ENCODE data around the gene FARSA.
"Not testable (repeated sequence)": the region's sequence is repeated elsewhere in the genome, so short reads cannot be mapped to it uniquely, and the experiment has no call there.

Gene FARSA

DNA sequence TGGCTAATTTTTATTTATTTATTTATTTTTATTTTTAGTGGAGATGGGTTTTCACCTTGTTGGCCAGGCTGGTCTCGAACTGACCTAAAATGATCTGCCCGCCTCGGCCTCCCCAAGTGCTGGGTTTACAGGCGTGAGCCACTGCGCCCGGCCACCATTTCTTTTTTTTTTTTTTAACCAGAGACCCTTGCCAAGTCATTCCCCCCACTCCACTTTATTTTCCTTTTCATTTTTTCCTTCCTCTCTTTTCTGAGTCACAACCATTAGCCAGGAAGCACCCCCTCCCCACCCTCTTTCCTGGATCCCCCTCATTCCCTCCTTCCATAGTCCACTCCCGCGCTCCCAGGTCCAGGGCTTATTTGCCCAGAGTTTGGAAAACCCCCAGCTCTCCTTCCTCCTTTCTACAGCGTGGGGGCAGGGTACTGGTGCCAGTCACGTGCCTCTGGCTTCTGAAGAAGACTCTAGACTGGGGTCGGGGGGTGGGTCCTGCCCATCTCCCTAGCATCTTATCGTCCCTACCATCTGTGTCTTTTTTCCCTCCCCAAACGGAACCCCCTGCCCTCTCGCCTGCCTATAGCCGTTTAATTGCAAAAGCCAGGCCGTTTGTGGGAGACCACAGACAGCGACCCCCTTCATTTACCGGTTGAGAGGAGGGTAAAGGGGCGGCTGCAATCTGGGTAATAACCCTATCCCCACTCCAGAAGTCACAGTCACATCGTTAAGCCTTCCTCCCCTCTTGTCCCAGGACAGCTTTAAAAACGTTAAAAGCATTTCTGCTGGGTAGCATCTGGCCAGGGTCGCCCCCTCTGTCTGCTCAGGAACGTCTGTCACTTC lies 3.8 kb upstream of the FARSA start:
- DNase-seq: peak; percentile 80

DNA sequence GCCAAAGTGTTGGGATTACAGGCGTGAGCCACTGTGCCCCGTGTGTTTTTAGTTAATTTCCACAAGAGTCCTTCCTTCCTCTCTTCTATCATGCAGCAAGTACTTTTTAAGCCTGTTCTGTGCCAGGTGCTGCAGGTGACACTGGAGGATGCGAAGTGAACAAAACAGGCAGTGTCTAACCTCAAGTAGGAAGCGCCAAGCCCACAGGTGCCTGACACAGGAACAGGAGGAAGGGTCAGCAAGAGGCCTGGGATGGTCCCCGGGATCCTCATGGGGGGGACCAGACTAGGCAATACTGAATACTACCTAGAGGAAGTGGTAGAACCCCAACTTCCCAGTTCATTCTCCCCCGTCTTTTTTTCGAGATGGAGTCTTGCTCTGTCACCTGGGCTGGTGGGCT lies 3.1 kb upstream of the FARSA start:
- no peak for DNase-seq

DNA sequence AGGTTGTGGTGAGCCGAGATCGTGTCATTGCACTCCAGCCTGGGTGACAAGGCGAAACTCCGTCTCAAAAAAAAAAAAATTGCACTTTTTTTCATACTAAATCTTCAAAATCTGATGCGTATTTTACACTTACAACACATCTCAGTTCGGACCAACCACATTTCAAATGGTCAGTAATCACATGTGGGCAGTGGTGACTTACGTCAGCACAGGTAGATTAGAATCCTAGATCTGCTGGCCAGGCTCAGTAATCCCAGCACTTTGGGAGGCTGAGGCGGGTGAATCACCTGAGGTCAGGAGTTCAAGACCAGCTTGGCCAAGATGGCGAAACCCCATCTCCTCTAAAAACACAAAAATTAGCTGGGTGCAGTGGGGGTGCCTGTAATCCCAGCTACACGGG lies 1.6 kb upstream of the FARSA start:
- DNase-seq: no peak

GRCh38 chr19:12932392-12933286 lies 872 bp downstream of the FARSA start:
- DNase-seq: no peak

DNA sequence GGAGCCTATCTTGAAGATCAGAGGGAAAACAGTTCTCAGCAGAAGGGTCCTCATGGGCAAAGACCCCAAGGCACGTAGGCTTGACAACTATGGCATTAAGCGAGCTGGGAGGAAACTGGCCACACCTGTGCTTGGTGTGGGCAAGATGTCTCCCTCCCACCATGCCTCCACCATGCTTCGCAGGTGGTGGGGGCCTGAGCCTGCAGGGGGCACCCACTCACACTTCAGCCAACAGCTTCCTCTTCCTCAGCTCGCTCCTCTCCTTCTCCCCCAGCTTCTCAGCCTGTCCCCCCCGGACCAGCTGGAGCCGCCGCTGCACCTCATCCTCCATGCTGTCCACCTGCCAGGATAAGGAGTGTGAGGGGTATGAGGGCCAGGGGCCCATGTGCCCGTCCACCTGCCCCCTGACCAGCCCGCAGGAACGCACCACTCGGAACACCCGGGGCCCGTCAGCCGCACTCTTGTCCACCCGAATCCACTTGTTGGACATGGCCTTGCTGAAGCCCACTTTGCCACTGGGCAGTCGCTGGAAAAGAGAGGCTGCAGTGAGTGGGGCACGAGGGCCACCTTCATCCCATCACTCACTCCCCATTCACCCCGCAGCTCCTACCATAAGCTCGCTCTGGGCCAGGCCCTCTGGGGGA lies 3.4 kb downstream of the FARSA start:
- DNase-seq: no peak

DNA sequence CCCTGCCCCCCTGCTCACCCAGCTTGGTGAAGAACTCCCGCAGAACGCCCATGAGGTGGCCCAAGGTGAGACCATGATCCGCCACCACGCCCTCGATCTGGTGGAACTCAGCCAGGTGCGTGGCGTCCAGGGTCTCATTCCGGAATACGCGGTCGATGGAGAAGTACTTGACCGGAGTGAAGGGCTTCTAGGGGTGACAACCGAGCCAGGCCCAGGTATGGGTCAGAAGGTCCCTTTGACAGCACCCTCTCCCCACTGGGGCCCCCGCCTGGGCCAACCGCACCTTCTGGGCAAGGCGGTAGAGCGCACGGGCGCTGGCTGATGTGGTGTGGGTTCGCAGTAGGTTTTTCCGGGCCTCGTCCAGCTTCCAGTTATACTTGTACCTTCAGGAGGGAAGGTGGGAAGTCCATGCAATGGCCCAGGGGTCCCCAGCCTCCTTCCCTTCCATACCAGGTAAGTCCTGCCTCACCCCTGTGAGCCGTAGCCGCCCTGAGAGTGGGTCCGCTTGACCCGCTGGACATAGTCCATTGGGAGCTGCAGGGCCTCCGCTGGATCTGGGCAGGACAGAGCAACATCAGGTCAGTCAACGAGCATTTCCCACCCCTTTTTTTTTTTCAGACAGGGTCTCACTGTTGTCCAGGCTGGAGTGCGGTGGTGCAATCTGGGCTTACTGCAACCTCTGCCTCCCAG lies 8.7 kb downstream of the FARSA start:
- no peak for DNase-seq

GRCh38 chr19:12922959-12923358 lies 10.6 kb downstream of the FARSA start:
- DNase-seq: no peak

DNA sequence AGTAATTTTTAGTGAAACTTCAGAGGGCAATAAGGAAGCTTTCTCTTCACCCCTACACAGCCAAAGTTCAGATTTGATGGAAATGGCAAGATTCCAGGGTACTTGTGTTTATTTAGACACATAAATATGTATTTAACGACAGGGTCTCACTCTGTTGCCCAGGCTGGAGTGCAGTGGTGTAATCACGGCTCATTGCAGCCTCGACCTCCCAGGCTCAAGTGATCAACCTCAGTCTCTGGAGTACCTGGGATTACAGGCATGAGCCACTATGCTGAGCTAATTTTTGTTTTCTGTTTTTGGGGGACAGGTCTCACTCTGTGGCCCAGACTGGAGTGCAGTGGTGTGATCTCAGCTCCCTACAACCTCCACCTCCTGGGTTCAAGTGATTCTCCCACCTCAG lies 12.5 kb downstream of the FARSA start:
- DNase-seq: no peak

GRCh38 chr19:12918253-12918652 lies 15.3 kb downstream of the FARSA start:
- no peak for DNase-seq

DNA sequence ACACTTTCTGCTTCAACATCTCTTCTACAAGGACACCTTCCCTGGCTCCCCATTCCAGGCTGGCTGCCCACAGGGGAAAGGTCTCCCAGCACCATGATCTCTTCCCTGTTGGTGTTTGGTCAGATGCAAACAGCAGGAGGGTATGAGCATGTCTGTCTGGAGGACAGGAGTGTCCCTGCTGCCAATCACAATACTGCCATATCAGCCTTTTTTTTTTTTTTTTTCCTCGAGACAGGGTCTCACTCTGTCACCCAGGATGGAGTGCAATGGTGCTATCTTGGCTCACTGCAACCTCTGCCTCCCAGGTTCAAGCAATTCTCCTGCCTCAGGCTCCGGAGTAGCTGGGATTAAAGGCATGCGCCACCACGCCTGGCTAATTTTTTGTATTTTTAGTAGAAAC lies 17.7 kb downstream of the FARSA start:
- DNase-seq: not testable (repeated sequence)

DNA sequence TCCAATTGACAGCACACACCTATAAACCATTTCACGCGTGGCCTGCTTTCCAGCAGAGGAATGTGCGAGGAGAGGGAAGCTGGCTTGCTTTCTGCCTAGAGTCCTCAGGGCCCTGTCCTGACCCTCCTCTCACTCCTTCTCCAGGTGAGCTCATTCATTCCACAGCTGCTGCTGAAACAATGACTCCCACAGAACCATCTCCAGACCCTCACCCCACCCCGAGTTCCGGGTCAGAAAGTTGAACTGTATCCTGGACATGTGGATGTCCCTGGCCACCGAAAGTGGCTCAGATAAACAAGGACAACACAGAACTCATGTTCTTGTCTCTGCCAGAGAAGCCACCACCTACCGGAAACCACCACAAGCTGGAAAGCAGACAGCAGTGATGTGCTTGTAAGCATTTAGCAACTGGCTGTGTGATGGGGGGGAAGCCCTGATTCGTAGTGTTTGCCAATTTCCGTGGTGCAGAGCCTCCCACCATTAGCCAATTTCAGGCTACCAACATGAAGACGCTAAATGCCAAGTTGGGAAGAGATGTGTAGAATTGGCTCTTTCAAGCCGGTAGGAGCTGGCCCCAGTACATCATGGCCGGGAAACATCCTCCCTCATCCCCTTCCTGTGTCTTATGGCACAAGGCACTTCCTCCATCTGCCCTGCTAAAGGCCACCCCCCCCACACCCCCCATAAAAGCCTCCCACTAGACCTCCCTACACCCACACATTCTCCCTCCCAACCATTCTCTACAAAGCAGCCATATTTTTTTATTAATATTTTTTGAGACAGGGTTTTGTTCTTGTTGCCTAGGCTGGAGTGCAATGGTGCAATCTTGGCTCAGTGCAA lies 19.4 kb downstream of the FARSA start:
- no peak for DNase-seq

DNA sequence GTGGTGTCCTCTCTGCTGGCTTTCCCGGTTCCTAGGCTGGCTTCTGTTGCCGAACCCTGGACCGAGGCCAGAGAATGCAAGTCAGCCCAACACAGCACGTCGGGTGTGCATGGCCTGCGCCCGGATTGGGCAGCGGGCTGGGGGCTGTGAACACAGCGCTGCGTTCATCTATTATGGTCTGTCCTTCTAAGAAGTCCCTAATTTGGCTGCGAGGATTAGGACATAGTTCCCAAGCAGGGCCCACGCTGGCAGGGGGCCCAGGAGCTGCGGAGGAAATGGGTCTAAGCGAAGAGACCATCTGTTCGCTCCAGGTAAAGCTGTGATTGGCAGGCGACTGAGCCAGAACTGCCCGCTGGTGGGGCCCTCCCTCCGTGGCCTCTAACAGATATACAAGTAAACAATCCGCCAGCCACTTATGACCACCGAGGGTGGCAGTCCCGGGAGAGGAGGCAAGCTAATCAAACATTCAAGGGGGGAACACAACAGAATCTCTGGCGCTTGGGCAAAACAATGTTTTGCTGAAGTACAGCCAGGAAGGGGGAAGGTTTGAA lies 20.4 kb downstream of the FARSA start:
- DNase-seq: no peak

GRCh38 chr19:12912571-12912970 lies 20.9 kb downstream of the FARSA start:
- DNase-seq: no peak

DNA sequence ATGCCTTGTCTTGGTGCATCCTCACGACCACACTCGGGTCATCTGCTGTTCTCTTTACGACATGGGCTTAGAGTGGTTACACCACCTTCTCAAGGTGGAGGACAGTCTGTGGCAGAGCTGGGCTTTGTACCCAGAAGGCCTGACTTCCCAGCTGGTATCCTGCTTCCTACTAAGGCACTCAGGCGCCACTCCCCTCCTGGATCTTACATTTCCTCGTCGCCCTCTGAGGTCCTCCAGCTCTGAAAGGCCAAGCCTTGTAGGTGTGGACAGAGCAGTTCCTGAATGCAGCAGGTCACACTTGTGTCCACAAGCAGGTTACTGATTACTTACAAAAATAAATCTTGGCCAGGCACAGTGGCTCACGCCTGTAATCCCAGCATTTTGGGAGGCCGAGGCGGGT lies 26.3 kb downstream of the FARSA start:
- no peak for DNase-seq

- no peak for DNase-seq
Measured at GRCh38 chr19:12899891-12900518, 33.5 kb downstream of the FARSA start.

GRCh38 chr19:12896460-12896859 lies 37.1 kb downstream of the FARSA start:
- DNase-seq: no peak

DNA sequence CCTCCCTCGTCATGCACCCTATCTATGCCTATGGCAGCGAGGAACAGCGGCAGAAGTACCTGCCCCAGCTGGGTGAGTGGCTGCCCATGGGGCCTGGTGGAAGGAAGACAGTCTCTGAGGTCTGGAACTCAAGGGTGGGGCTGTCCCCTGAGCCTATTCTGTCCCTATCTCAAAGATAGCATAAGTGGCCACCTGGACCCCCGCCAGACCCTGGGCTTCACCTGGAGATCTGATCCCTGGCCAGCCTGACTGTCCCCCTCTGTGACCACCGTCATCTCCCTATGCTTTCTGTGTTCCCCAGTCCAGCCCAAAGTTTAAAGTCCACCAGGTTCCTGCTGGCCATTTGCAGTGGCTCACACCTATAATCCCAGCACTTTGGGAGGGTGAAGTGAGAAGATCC lies 39.9 kb downstream of the FARSA start:
- DNase-seq: no peak

DNA sequence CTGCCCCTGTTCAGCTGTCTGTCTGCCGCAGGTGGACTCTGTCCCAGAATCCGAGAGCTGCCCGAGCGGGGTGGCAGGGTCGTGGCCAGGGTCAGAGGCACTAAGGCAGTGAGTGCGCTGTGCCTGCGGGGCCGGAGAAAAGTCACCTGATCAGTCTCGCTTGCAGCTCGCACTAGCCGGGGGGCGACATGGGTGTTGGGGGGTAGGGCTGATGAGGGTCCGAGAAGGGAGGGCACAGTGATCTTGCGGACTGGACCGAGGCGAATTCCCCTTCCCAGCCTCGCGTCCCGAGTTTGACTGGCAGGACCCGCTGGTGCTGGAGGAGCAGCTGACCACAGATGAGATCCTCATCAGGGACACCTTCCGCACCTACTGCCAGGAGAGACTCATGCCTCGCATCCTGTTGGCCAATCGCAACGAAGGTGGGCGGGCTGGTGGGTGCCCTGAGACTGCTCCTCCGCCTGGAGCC lies 41.9 kb downstream of the FARSA start:
- DNase-seq: no peak

GRCh38 chr19:12890787-12891552 lies 42.5 kb downstream of the FARSA start, which contains the start of gene GCDH:
Gene GCDH, plus strand, starts transcription at chr19:12891160. Its CDS starts 145 bp downstream, at chr19:12891305.
- peak; percentile 98 for DNase-seq

DNA sequence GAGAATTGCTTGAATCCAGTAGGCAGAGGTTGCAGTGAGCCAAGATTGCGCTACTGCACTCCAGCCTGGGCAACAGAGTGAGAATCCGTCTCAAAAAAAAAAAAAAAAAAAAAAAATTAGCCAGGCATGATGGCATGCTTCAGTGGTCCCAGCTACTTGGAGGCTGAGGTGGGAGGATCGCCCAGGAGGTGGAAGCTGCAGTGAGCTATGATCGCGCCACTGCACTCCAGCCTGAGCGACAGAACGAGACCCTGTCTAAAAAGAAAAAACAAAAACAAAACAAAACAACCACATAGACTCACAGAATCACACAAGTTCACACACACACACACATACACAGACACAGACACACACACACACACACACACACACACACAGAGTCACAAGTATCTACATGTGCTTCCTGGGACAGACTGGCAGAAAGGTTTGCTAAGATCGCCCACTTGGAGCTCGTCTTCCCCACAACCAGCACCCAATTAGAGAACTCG lies 43.2 kb downstream of the FARSA start:
- DNase-seq: not testable (repeated sequence)

Data from OCI-M1 (cell line).